Measurements from ENCODE around the gene RASEF. TPM values are rescaled to one million over a fixed set of nuclear protein-coding genes. Genes with fewer than 3 reads are reported as not detected.

The RASEF gene
- total and polyA plus RNA-seq, 2 donors (not counting 3 experiments of a cell fraction or from before 2014, with no cell fraction given): 0.11 TPM; not detected in 1

GRCh38 chr9:83029531-83030137 is 33.3 kb downstream of the RASEF start:
- H3K27ac ChIP-seq (ENCODE audit: insufficient read depth, low read depth, low read length): no peak overlapping the region
- intact Hi-C loops (cut with micrococcal nuclease) (no loop called here), dilution Hi-C loops (cut with MboI; ENCODE audit: extremely low pct_ligation_motif_present, low sequenced_read_pairs) (no loop called here)
- POLR2A ChIA-PET: no interaction called here
- no peaks in the 10 kb centered on the region for H3K9me1 ChIP-seq (replicated peaks; ENCODE audit: control insufficient read depth, extremely low read depth, insufficient read depth, low read length)
- CTCF ChIA-PET: no interaction called here
- BruUV-seq (replicated peaks): no TSS peak
- no peaks in the 10 kb centered on the region for H3K27me3 ChIP-seq (ENCODE audit: control insufficient read depth in 2 of 2, insufficient read depth in 2 of 2, low read length in 2 of 2)
- H3K4me2 ChIP-seq (ENCODE audit: insufficient read depth, low read length): no peak overlapping the region
- no peaks in the 10 kb centered on the region for H4K20me1 ChIP-seq (replicated peaks; ENCODE audit: control insufficient read depth, extremely low read depth, insufficient read depth, low read length)
- no peak overlapping the region for H3K9ac ChIP-seq (replicated peaks; ENCODE audit: extremely low read depth, insufficient read depth, low read length)
- no peaks in the 10 kb centered on the region for H3K36me3 ChIP-seq (ENCODE audit: control insufficient read depth in 2 of 2, extremely low read depth in 1 of 2, insufficient read depth in 2 of 2, low read length in 2 of 2)
- TF ChIP-seq, protein P1, sequence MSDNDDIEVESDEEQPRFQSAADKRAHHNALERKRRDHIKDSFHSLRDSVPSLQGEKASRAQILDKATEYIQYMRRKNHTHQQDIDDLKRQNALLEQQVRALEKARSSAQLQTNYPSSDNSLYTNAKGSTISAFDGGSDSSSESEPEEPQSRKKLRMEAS (IDR thresholded peaks at IDR 0.05; ENCODE audit: insufficient read depth, insufficient read length): no peak
- no peak for TF ChIP-seq EZH2 (IDR thresholded peaks at IDR 0.05; ENCODE audit: borderline replicate concordance, low read depth, low read length, severe bottlenecking)
- H3K4me3 ChIP-seq (replicated peaks in 1 of 3; ENCODE audit: insufficient read depth in 1 of 3, low read depth in 1 of 3, low read length in 3 of 3): no peak overlapping the region
- H3K9me3 ChIP-seq (replicated peaks; ENCODE audit: control insufficient read depth, insufficient read depth, low read length): no peaks in the 10 kb centered on the region
- no peaks in the 10 kb centered on the region for H3K79me2 ChIP-seq (ENCODE audit: control insufficient read depth, insufficient read depth, low read length)
- DNase-seq (ENCODE audit: low read depth, low spot score) (no peak), FAIRE-seq (no peak)
- no peaks in the 10 kb centered on the region for H3K4me1 ChIP-seq (ENCODE audit: control insufficient read depth, extremely low read depth, insufficient read depth, low read length)
- no peak overlapping the region for H2AFZ ChIP-seq (ENCODE audit: low read depth, low read length)

DNA sequence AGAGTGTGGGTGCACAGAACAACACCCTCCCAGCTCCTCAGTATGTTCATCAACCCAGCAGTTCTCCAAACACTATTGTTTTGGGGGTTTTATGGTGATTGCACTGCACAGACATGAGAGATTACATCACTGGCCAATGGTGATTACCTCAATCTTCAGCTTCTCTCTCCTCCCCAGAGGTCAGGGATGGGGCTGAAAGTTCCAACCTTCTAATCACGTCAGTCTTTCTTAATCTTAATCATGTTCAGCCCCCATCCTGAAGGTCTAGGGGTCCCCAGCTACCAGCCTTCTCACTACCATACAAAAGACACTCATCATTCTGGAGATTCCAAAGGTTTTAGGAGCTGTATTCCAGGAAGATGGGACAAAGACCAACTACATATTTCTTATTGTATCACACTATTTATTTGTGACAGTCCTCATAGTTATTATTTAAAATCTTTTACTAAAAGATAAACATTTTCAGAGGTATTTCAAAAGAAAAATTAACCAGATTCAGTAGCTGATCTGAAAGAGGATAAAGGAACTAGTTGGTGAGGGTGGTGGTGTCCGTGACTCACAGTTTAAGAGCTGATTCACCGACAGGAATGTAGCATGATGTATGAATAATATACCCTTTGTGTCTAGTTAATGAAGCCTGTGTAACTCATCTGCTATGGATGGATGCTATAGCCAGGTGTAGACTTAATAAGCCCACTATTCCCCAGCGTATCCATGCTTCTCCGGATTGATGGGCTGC is 35.6 kb downstream of the RASEF start:
- CTCF ChIA-PET: no interaction called here
- no peaks in the 10 kb centered on the region for H3K9me1 ChIP-seq (replicated peaks; ENCODE audit: control insufficient read depth, extremely low read depth, insufficient read depth, low read length)
- H2AFZ ChIP-seq (ENCODE audit: low read depth, low read length): no peak overlapping the region
- intact Hi-C loops (cut with micrococcal nuclease): no loop called here
- H3K27ac ChIP-seq (ENCODE audit: insufficient read depth, low read depth, low read length): no peak overlapping the region
- no TSS peak for BruUV-seq (replicated peaks)
- no peaks in the 10 kb centered on the region for H3K9me3 ChIP-seq (replicated peaks; ENCODE audit: control insufficient read depth, insufficient read depth, low read length)
- no peaks in the 10 kb centered on the region for H4K20me1 ChIP-seq (replicated peaks; ENCODE audit: control insufficient read depth, extremely low read depth, insufficient read depth, low read length)
- DNase-seq (ENCODE audit: low read depth, low spot score): no peak
- no peak overlapping the region for H3K4me3 ChIP-seq (replicated peaks in 1 of 3; ENCODE audit: insufficient read depth in 1 of 3, low read depth in 1 of 3, low read length in 3 of 3)
- dilution Hi-C loops (cut with MboI; ENCODE audit: extremely low pct_ligation_motif_present, low sequenced_read_pairs): no loop called here
- TF ChIP-seq POLR2A (IDR thresholded peaks at IDR 0.05; ENCODE audit: low read depth, low read length) (no peak), MYC (IDR thresholded peaks at IDR 0.05; ENCODE audit: low read depth, low read length) (no peak), CTCF (IDR thresholded peaks at IDR 0.05; ENCODE audit: extremely low read depth in 1 of 2, insufficient read depth in 1 of 2, low read depth in 1 of 2, low read length in 2 of 2) (no peak), GATA2 (IDR thresholded peaks at IDR 0.05; ENCODE audit: insufficient read depth, insufficient read length, low read depth, low read length) (no peak), JUN (IDR thresholded peaks at IDR 0.05; ENCODE audit: borderline replicate concordance, insufficient read depth, insufficient read length, low read depth) (no peak), FOS (IDR thresholded peaks at IDR 0.05; ENCODE audit: borderline replicate concordance, insufficient read depth, low read length) (no peak), EZH2 (IDR thresholded peaks at IDR 0.05; ENCODE audit: borderline replicate concordance, low read depth, low read length, severe bottlenecking) (no peak), POLR2AphosphoS5 (IDR thresholded peaks at IDR 0.05; ENCODE audit: insufficient read depth, low read depth, low read length) (no peak)
- TF ChIP-seq, protein P1 (IDR thresholded peaks at IDR 0.05; ENCODE audit: insufficient read depth, insufficient read length): no peak
- no peaks in the 10 kb centered on the region for H3K79me2 ChIP-seq (ENCODE audit: control insufficient read depth, insufficient read depth, low read length)
- H3K4me2 ChIP-seq (ENCODE audit: insufficient read depth, low read length): no peak overlapping the region
- no peak overlapping the region for H3K9ac ChIP-seq (replicated peaks; ENCODE audit: extremely low read depth, insufficient read depth, low read length)
- H3K4me1 ChIP-seq (ENCODE audit: control insufficient read depth, extremely low read depth, insufficient read depth, low read length): no peaks in the 10 kb centered on the region
- H3K36me3 ChIP-seq (ENCODE audit: control insufficient read depth in 2 of 2, extremely low read depth in 1 of 2, insufficient read depth in 2 of 2, low read length in 2 of 2): no peaks in the 10 kb centered on the region
- H3K27me3 ChIP-seq (ENCODE audit: control insufficient read depth in 2 of 2, insufficient read depth in 2 of 2, low read length in 2 of 2): no peaks in the 10 kb centered on the region
- POLR2A ChIA-PET: no interaction called here
- FAIRE-seq: no peak
